HG03520 (cell line): ENCODE measurements around the gene SPRR1B.
"Not testable (repeated sequence)": the region's sequence is repeated elsewhere in the genome, so short reads cannot be mapped to it uniquely, and the experiment has no call there.

Experiments used
- ATAC-seq: cut with Tn5 transposase; IDR thresholded peaks from one replicate; pipeline ENCODE4 v1.9.1; 2021; ENCODE audit warnings: mild to moderate bottlenecking, moderate library complexity; ENCODE audit not compliant: unreplicated experiment

Gene SPRR1B

DNA sequence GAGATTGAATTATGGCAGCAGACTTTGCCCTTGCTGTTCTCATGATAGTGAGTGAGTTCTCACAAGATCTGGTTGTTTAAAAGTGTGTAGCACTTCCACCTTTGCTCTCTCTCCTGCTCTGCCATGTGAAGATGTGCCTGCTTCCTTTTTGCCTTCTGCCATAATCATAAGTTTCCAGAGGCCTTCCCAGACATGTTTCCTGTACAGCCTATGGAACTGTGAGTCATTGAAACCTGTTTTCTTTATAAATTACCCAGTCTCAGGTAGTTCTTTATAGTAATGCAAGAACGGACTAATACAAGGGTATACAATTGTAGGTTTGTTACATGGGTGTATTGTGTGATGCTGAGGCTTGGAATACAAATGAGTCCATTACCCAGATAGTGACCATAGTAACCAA, 4.2 kb downstream of the SPRR1B start:
- no peak for ATAC-seq

DNA sequence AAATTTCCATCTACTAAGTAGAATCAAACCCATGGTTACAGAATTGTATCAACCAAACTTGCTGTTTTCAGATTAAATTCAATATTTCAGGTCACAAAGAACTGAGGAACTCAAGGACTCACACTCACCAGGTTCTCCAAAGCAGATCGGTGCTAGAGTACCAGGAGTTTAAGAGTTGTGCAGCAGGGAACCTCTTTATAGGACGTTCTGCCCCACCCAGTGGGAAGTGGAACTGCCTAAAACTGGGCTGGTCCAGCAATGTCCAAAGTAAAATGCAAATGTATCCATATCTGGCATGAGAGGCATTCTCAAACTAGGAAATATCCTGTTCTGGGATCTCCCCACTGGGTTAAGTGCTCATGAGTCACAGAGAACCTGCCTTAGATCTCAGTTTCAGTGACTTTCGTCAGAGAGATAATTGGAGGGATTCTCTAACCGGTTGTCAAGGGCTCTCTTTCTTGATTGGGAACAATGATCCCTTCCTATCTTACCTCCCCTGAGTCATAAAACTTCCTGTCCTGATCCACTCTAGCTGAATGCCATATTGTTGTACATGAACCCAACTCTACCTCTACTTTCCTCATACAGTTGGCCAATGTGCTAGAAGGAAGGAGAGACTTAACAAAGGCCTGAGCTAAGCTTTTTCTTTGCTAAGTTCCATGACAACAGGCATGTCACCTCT, 10.1 kb downstream of the SPRR1B start, which contains the start of gene SPRR2D:
TSS of gene SPRR2D (minus strand) at position 171 of the 682 bp plus-strand sequence. CDS start 774 bp downstream, outside the sequence.
- no peak for ATAC-seq

DNA sequence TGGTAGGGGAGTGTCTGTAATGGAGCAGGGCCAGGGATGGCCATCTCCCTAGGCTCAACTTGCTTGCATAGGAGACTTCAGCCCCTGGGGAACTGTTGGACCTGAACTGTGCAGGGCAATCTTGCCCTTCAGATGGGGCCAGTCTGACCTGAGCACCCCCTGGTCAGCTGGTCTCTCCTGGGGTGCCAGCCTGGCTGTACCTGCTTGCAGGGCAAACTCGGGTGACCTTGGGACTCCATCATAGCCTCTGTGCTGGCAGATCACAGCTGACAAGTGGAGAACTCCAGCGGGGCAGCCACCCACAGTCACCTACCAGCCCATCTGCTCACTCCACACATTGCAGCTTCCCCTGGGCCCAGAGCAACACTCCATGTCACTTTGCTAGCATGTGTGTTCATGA, 18.2 kb downstream of the SPRR1B start:
- no peak for ATAC-seq

DNA sequence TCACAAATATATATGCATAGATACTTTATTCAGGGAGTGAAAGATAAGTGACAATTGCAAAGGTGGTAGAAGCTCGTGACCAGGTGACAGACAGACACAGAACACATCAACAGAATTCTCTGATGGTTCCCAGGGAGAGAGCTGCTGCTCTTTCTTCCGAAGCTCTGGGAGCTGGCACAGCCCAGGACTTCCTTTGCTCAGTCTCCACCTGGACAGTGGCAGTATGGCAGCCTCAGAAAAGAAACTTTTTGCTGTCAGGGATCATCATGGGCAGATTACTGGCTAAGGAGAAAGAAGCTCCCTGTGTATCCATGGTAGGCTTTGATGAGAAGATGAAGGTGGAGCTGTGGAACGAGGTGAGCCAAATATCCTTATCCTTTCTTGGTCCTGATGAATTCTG, 25.1 kb downstream of the SPRR1B start:
- not testable (repeated sequence) for ATAC-seq

DNA sequence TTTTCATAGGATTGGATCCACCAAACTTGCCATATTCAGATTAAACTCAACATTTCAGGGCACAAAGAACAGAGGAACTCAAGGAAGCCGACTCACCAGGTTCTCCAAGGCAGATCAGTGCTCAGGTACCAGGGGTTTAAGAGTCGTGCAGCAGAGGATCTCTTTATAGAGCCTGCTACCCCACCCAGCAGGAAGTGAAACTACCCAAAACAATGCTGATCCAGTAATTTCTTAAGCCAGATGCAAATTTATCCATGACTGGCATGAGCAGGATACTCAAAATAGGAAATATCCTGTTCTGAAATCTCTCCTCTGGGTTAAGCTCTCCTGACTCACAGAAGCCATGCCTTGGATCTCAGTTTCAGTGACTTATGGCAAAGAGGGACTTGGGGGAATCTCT, 26.4 kb downstream of the SPRR1B start, which contains the start of gene SPRR2A:
TSS of gene SPRR2A (minus strand) at position 138 of the 400 bp plus-strand sequence. CDS start 777 bp downstream, outside the sequence.
- ATAC-seq: no peak

- ATAC-seq: no peak
Observed at GRCh38 chr1:153058154-153058553, 27.2 kb downstream of the SPRR1B start.

DNA sequence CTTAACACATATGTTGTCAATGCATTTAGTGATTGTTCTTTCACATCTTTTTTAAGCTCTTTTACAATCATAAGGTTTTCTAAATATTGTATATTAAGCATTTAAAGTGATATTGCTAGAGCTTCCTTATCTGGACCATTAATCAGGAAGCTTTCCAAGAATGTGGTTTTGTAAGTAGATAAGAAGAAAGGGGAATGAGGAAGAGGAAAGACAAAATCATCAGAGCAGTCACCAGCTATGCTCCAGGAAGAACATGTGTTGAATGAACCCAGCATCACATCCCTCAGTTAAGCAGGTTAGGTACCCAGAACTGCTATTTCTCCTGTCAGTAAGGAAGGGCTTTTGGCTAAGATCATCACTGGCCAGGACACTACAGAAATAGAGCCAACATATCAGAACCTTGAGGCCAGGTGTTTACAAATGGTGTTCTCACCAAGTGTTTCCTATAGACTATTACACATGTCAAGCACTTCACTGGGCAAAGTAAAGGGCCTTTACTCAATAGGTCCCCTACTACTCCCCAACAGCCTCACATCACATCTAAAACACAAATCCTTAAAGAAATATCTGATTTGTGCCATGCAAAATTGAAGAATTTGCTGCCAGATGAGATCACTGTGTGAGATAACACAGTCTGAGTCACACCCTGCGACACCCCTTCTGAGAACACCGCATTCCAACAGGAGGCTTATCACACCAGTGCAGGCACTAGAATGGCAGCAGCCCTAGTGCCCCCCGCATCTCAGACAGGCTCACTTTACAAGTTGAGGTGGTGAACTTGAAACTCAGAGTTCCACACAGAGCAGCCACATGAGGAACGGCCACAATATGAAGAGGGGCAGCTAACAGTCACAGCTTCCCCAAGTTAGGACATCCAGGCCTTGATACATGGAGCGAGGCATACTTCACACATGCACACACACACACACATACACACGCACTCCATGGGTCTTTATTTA, 28.1 kb downstream of the SPRR1B start:
- no peak for ATAC-seq

- ATAC-seq: no peak
Observed at GRCh38 chr1:153070243-153070642, 39.2 kb downstream of the SPRR1B start.

DNA sequence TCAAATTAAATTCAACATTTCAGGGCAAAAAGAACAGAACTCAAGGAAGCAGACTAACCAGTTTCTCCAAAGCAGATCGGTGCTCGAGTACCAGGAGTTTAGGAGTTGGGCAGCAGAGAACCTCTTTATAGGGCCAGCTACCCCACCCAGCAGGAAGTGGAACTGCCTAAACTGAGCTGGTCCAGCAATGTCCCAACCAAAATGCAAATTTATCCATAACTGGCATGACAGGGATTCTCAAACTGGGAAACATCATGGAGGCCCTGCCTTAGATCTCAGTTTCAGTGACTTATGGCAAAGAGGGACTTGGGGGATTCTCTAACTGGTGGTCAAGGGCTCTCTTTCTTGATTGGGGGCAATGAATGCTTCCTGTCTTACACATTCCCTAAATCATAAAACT, 40.5 kb downstream of the SPRR1B start, which contains the start of gene SPRR2B:
TSS of gene SPRR2B (minus strand) at position 101 of the 400 bp plus-strand sequence. CDS start 772 bp downstream, outside the sequence.
- no peak for ATAC-seq

DNA sequence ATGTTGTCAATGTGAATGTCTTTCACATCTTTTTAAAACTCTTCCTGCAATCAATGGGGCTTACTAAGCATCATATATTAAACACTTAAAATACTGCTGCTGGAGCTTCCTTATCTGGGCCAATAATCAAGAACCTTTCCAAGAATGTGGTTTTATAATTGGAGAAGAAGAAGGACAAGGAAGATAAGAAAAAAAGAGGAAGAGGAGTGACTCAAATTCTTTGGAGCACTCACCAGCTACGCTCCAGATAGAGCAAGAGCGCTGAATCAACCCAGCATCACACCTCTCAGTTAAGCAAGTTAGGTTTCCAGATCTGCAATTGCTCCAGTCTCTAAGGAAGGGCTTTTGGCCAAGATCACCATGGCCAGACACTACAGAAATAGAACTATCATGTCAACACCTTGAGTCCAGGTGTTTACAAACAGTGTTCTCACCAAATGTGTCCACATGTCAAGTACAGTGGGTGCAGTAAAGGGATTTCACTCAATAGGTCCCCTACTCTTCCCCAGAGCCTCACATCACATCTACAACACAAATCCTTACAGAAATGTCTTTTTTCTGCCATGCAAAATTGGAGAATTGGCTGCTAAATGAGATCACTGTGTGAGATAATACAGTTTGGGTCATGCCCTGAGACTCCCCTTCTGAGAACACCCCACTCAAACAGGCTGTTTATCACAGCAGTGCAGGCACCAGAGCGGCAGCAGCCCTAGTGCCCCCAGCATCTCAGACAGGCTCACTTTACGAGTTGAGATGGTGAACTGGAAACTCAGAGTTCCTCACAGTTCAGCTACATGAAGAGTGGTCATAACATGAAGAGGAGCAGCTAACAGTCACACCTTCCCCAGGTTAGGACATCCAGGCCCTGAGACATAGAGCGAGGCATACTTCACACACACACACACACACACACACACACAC, 42.1 kb downstream of the SPRR1B start:
- ATAC-seq: no peak

GRCh38 chr1:153081736-153082135, 50.7 kb downstream of the SPRR1B start:
- no peak for ATAC-seq
